NCI-H1105 (cell line): ENCODE data around the gene FES.
"Not testable (repeated sequence)": the region's sequence is repeated elsewhere in the genome, so short reads cannot be mapped to it uniquely, and the experiment has no call there.

Experiments
- DNase-seq: peaks from one replicate; lab custom pipeline; 2025; lab: John Stamatoyannopoulos, UW

The FES gene

DNA sequence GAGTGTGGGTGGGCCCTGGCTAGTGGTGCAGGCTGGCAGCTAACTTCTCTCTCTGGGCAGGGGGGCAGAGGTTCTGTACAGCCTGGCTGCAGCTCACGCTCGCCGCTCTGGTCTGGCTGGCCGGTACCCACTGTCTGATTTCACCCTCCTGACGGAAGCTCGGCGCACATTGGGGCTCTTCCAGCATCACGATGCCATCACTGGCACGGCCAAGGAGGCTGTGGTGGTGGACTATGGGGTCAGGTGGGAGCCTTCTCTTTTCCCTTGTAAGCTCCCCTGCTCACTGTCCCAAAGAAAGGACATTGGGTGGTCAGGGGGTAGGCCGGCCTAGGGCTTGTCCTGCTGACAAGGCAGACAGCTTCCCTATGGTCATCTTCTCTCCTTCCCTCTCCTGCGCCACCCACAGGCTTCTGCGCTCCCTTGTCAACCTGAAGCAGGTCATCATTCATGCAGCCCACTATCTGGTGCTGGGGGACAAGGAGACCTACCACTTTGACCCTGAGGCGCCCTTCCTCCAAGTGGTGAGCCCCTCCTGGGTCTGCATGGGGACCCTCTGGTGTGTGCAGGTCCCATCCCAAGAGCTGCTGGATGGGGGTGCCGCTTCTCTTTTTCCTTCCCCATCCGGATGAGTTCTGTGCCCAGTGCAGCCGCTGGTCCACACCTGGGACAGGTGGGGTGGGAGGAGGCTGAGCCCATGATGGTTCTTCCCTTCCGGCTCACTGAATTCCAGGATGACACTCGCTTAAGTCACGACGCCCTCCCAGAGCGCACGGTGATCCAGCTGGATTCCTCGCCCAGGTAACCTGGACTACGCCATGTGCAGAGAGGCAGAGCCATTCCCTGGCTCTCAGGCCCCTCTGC, 26.4 kb downstream of the FES start:
- no peak for DNase-seq

GRCh38 chr15:90911302-90911623, 27.0 kb downstream of the FES start:
- no peak for DNase-seq

DNA sequence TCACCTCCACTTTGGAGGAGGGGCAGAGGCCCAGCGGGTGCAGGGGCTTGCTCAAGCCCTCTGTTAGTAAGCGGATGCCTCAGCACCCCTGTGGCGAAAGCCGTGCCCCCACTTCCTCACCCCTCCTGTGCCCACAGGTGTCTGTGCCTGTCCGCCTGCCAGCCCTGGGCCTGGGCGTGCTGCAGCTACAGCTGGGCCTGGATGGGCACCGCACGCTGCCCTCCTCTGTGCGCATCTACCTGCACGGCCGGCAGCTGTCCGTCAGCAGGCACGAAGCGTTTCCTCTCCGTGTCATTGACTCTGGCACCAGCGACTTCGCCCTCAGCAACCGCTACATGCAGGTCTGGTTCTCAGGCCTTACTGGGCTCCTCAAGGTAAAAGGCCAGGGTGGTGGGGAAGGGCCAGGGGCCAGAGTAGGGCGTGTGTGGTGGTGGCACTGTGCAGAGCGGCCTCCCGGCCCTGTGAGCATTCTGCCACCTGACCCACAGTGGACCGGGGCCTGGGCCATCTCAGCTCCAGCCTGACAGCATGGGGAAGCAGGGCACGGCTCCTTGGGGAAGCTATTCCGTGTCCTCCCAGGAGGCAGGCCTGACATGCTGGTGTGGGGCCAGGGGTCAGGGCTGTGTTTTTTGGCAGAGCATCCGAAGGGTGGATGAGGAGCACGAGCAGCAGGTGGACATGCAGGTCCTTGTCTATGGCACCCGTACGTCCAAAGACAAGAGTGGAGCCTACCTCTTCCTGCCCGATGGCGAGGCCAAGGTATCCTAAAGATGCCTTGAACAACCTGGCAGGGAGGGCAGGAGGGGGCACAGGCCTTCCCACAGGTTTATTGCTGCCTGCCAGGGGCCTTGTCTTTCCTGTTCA, 27.8 kb downstream of the FES start:
- DNase-seq = no peak

- DNase-seq = no peak
Observed at GRCh38 chr15:90912770-90913075, 28.4 kb downstream of the FES start.

- DNase-seq = no peak
Observed at GRCh38 chr15:90913398-90913944, 29.2 kb downstream of the FES start.

- no peak for DNase-seq
Observed at GRCh38 chr15:90914305-90915080, 30.2 kb downstream of the FES start.

DNA sequence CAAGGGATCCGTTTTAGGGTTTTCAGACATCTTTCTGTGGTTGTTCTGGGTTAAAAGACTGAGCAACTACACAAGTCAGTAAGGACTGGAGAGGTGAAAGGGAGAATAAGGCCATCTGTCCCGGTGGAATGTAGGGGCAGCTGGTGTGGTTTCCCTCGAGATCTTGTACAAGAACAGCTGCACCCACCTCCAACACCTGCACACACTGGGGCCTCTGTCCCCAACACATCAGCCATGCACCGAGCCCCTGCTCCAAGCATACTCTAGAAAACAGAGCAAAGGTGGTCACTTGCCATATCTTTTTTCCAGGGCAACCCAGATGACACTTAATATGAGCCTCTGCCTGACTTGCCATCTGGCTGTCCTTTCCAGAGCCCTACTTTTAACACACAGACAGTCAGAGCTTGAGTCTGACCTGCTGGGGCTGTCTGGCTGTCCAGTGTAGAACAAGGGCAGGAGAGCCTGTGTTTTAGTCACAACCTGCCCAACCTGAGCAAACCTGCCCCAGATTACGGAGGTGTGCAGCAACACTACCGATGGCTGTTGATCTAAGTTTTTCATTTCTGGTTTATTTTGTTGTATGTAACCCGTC, 31.0 kb downstream of the FES start:
- no peak for DNase-seq

DNA sequence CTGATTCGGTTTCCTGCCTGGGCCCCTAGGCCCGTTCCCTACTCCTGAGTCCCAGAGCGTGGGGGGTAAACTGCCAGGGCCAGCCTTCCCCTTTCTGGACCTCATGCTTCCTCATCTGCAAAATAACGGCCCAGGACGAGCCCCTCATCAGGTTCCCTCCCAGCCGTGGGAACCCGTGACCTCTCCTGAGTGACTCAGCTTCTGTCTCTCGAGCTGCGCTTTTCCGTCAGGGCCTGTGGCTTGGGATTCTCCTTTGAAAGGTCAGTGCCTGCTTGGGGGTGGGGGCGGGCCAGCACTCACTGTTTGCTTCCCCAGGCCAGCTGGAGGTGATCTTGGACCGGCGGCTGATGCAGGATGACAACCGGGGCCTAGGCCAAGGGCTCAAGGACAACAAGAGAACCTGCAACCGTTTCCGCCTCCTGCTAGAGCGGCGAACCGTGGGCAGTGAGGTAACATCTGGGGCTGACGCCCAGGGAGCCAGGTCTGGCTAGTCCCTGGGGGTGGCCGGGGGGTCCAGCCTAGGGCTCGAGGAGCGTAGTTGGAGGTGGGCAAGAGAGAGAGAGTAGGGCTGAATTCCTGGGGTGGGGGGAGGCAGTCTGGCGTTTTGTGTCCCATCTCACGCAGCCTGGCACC, 31.6 kb downstream of the FES start:
- no peak for DNase-seq

DNA sequence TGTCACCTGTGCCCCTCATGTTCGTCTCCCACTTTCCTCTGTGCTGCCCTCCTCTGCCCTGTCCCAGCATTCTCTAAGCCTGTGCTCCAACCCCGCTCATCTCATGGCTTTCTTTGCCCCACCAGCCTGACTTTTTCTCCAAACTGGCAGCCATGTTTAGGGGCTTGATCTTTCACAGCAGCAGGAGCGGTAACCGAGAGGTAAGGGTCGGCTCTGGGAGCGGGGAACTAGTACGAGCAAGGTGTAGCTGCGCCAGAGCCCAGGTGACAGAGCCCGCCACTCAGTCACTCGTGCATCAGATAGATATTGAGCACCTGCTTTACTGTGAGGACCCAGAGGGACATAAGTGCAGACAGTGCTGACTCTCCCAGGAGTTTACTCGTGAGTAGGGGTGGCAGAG, 32.2 kb downstream of the FES start:
- DNase-seq = no peak

DNA sequence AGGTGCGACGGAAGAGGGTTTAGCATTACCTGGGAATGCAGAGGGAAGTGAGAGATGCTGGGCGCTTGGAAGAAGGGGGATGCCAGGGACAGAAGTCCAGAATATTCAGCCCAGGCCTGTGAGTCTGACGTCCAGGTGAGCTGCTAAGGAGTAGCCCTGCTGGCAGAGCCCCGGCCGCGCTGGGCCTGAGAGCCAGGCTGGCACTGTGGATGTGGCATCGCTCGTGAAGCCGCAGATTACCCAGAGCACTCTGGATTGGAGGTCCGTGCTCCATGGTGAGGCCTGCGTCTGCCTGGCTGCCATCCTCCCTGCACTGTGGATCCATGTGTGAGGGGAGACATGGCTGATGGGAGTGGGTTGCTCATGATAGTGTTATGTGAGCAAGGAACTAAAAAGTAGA, 33.3 kb downstream of the FES start:
- no peak for DNase-seq

DNA sequence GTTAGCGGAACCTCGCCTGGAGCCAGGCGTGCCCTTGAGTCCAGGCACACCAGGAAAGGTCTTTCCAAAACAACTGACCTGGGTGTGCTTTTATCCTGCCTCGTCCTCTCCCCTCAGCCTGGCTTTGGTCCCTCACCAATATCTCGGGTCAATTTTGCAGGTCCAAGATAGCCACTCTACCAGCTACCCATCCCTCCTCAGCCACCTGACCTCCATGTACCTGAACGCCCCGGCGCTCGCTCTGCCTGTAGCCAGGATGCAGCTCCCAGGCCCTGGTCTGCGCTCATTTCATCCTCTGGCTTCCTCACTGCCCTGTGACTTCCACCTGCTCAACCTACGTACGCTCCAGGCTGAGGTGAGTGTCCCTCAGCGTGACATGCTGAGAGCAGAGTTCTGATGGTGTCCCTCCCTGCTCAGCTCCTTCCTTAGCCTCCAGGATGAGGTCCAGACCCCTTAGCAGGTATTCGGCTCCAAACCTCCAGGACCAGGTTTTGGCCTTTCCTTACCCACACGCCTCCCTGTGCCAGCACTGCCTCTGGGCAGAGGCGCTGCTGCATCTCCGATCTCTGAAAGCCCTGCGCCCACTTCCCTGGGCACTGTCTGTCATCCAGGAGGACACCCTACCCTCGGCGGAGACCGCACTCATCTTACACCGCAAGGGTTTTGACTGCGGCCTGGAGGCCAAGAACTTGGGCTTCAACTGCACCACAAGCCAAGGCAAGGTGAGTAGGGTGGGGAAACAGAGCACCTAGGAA, 33.9 kb downstream of the FES start:
- DNase-seq = no peak

DNA sequence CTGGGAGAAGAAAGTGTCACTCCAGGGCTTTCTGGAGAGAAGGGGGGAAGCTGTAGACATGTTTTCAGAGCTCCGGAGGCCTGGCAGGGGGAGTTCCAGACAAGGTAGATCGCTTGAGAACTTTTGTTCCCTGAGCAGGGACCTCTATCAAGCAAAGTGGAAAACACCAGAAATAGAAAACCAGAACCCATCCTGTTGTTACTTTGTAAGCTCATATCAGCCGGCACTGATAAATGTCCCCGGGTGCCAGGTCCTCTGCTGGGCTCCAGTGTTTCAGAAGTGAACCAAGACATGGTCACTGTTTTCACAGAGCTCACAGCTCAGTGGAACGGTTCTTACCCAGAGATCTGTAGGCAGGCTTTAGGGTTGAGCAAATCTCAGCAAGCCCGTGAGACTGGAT, 34.5 kb downstream of the FES start:
- no peak for DNase-seq

DNA sequence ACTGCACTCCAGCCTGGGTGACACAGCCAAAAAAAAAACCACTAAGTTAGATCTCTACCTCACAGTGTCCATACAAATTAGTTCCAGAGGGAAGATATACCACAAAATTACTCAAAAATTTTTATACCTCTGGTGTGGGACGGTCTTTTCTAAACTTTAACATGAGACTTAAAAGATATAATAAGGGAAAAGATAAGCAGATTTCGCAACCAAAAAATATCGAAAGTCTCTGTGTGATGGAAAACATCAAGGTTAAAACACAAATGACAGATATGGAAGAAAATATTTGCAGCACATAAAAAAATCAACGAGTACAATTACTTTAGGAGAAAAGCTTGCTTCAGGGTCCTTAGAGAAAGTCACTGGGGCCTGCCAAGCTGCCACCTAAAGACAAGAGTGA, 37.6 kb downstream of the FES start:
- no peak for DNase-seq

GRCh38 chr15:90922712-90923322, 38.5 kb downstream of the FES start:
- not testable (repeated sequence) for DNase-seq

- no peak for DNase-seq
Observed at GRCh38 chr15:90924375-90924774, 40.1 kb downstream of the FES start.

GRCh38 chr15:90926766-90927165, 42.5 kb downstream of the FES start:
- not testable (repeated sequence) for DNase-seq

DNA sequence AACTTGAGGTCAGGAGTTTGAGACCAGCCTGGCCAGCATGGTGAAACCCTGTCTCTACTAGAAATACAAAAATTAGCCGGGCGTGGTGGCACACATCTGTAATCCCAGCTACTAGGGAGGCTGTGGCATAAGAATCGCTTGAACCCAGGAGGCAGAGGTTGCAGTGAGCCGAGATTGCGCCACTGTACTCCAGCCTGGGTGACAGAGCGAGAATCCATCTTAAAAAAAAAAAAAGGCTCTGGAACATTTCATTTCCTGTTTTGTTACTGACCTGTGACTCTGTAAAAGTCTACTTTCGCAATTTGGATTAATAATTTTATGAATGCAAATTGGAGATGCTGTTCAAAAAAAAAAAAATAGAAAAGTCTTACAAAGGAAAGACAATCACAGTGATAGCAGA, 43.8 kb downstream of the FES start:
- not testable (repeated sequence) for DNase-seq

DNA sequence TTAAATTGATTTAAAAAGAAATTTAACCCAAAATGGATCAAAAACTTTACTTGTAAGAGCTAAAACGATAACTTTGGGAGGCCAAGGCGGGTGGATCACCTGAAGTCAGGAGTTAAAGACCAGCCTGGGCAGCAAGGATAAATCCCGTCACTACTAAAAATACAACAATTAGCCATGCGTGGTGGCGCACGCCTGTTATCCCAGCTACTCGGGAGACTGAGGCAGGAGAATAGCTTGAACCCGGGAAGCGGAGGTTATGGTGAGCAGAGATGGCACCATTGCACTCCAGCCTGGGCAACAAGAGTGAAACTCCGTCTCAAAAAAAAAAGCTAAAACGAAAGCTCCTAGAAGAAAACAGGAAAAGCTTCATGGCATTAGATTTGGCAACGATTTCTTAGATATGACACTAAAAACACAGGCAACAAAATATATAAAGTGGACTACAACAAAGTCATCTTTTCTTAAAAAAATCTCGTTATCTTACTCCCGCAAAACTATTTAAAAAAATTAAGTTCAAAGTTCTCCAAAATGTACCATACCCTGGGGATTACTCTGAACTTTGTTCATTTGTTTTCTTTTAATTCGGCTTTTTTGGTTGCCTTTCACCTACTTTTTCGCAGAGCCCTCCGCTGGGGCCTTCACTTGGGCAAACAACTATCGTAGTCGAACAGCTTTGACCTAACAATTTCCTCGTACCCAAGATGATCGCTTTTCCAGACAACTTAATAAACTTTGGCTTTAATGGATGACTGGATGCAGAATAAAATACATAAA, 45.1 kb downstream of the FES start:
- no peak for DNase-seq

DNA sequence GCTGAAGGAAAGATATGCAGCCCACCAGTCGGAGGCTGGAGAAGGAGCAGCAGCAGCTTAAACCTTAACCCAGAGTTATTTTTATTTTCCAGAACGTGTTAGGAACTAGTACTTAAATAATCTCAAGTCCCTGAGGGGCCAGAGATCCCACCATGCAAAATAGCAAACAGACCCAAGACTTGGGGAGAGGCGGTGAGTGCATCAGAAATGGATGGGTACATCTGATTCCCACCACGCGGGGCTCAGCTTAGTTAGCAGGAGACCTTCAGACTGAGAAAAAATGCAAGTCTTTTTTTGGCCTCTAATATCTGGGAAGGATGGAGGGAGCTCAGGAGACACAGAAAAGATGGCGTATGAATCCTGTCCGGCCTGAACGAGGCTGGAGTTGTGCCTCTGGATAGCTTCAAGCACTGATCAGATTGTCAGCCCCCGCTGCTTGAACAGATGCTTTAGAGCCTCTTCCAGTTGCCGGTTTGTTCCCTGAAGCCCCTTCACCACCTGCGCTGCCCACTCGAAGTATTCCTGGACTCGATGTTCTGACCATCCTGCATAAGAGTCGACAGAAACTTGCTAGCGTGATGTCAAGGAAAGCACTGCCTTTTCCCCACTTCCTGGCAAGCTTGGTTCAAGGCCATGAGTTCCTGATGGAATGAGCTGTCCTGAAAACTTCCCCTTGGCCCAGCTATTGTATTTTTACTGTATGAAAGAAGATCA, 46.7 kb downstream of the FES start:
- no peak for DNase-seq
